CD4-positive, CD25-positive, alpha-beta regulatory T cell (primary cell): ENCODE data around the gene TENM4. TPM values are rescaled to one million over a fixed set of nuclear protein-coding genes. Genes with fewer than 3 reads are reported as not detected.

Experiments
- ATAC-seq, 2 donors: fragments of 150-1000 bp; cut with Tn5 transposase; one replicate each; pipeline ENCODE4 v1.10.0; 2021; ENCODE audit warnings: low read depth in 2 of 2, moderate number of reproducible peaks in 2 of 2, moderate library complexity in 1 of 2
- DNase-seq, 3 donors: peaks; one replicate each; pipeline versions ENCODE4 v3.0.0 to v3.0.0-alpha.2; 2012 to 2022; ENCODE audit warnings: mixed read lengths in 1 of 3
- H3K27ac ChIP-seq: one replicate; pipeline ENCODE4 v1.7.0; 2013; ENCODE audit warnings: mild to moderate bottlenecking, low read length; ENCODE audit not compliant: insufficient read depth, poor library complexity, severe bottlenecking
- H3K27me3 ChIP-seq: one replicate; pipeline ENCODE4 v1.7.0; 2013; ENCODE audit warnings: low read length; ENCODE audit not compliant: control insufficient read depth, insufficient read depth
- H3K36me3 ChIP-seq: one replicate; pipeline ENCODE4 v1.7.0; 2013; ENCODE audit warnings: mild to moderate bottlenecking, low read length, moderate library complexity; ENCODE audit not compliant: control insufficient read depth, insufficient read depth
- H3K4me1 ChIP-seq: 2 replicates; pipeline ENCODE4 v1.7.0; 2013; ENCODE audit warnings: mild to moderate bottlenecking, low read length; ENCODE audit not compliant: insufficient read depth, control insufficient read depth, poor library complexity, severe bottlenecking
- H3K4me3 ChIP-seq: one replicate; pipeline ENCODE4 v1.7.0; 2013; ENCODE audit warnings: low read depth, mild to moderate bottlenecking, low read length, moderate library complexity
- H3K9me3 ChIP-seq, 2 experiments: 1 replicate in 1 of 2; 2 replicates in 1 of 2; pipeline ENCODE4 v1.7.0; 2013; ENCODE audit warnings: low read length in 2 of 2, mild to moderate bottlenecking in 1 of 2, moderate library complexity in 1 of 2; ENCODE audit not compliant: control insufficient read depth in 2 of 2
- H3K27ac Mint-ChIP-seq, 3 donors: one replicate each; pipeline ENCODE4 v1.8.0; 2020 to 2022; ENCODE audit warnings: mild to moderate bottlenecking in 3 of 3, mixed read lengths in 3 of 3, moderate library complexity in 2 of 3
- H3K27me3 Mint-ChIP-seq: one replicate; pipeline ENCODE4 v1.8.0; 2022; ENCODE audit warnings: mild to moderate bottlenecking, mixed read lengths
- H3K36me3 Mint-ChIP-seq: one replicate; pipeline ENCODE4 v1.8.0; 2020; ENCODE audit warnings: mixed read lengths
- H3K4me1 Mint-ChIP-seq, 4 donors: one replicate each; pipeline ENCODE4 v1.8.0; 2020 to 2022; ENCODE audit warnings: mixed read lengths in 4 of 4, mild to moderate bottlenecking in 1 of 4
- H3K4me3 Mint-ChIP-seq, 4 donors: one replicate each; pipeline ENCODE4 v1.8.0; 2020 to 2022; ENCODE audit warnings: mild to moderate bottlenecking in 4 of 4, mixed read lengths in 4 of 4, moderate library complexity in 3 of 4
- H3K9me3 Mint-ChIP-seq, 7 donors: one replicate each; pipeline ENCODE4 v1.8.0; 2020 to 2022; ENCODE audit warnings: mixed read lengths in 7 of 7, mild to moderate bottlenecking in 3 of 7, moderate library complexity in 2 of 7
- polyA plus RNA-seq, 4 donors: library from polyadenylated mRNA; unstranded; fragments of 300-500 nt; fragmentation: Illumina TruSeq; gene quantifications; one replicate each; pipeline ENCODE4 v1.2.3, GENCODE V29; 2021
- total RNA-seq: library from RNA; stranded (reverse); gene quantifications from one replicate; pipeline ENCODE4 v1.2.3, GENCODE V29; 2022

TENM4 gene
- total and polyA plus RNA-seq, 5 donors from 2014 or later = 0.02 TPM; not detected in 4

DNA sequence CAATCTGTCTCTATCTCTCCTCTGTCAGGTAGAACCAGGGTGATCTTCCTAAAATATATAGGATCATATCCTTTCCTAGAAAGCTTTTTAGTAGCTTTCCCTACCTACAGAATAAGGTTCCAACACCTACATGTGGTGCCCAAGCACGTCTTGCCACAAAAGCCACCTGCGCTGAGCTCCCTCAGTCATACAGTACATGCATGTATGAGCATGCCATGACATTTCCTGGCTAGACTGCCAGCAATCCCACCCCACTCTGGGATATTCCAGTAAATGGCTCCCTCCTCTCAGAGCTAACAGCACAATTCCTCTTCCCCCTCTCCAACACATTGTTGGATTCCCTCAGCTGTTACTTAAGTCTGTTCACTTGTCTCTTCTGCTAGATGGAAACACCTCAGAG lies 398.0 kb downstream of the TENM4 start:
- peaks cover 5% of the 10 kb centered on the region for H3K27me3 Mint-ChIP-seq
- no peak for ATAC-seq

DNA sequence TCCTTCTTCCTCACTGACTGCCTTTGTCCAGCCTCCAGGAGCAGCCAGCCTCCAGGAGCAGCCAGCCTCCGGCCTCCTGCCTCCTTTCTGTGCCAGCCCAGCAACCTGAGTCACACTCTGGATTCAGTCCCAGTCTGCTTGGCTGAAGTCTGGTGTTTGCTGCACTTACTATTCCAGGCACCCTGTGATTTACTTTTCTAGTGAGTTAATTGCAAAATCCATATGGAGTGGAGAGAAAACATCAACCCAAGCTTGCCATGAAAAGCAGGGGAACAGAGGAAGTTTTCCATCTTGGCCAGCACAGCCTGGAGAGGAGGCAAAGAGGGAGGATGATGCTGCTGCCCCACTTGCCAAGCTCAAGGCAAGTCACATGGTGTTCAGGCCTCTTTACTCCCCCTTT lies 400.5 kb downstream of the TENM4 start:
- Histone ChIP-seq H3K9me3 (no peaks in the 10 kb centered on the region), H3K27me3 (no peaks in the 10 kb centered on the region), H3K4me3 (no peak overlapping the region), H3K36me3 (no peaks in the 10 kb centered on the region), H3K27ac (no peak overlapping the region), H3K4me1 (no peaks in the 10 kb centered on the region)
- DNase-seq (no peak), ATAC-seq (no peak)
- H3K27me3 Mint-ChIP-seq = peaks cover 5% of the 10 kb centered on the region
- no peak overlapping the region for H3K4me3 Mint-ChIP-seq
- no peaks in the 10 kb centered on the region for H3K4me1 Mint-ChIP-seq
- peaks cover 0 to 6% (median 0%) of the 10 kb centered on the region in 7 donors for H3K9me3 Mint-ChIP-seq
- H3K36me3 Mint-ChIP-seq = no peaks in the 10 kb centered on the region
- no peak overlapping the region for H3K27ac Mint-ChIP-seq

More for the DNA sequence above, 398.0 kb downstream of the TENM4 start:
- DNase-seq = no peak
- H3K4me1 ChIP-seq = no peaks in the 10 kb centered on the region
- H3K27ac ChIP-seq = no peak overlapping the region
- Mint-ChIP-seq H3K4me3 (no peak overlapping the region), H3K27ac (no peak overlapping the region), H3K9me3 (peaks cover 0 to 4% (median 0%) of the 10 kb centered on the region in 7 donors), H3K4me1 (no peaks in the 10 kb centered on the region), H3K36me3 (no peaks in the 10 kb centered on the region)
- no peak overlapping the region for H3K4me3 ChIP-seq
- H3K36me3 ChIP-seq = no peaks in the 10 kb centered on the region
- no peaks in the 10 kb centered on the region for H3K9me3 ChIP-seq
- H3K27me3 ChIP-seq = no peaks in the 10 kb centered on the region

DNA sequence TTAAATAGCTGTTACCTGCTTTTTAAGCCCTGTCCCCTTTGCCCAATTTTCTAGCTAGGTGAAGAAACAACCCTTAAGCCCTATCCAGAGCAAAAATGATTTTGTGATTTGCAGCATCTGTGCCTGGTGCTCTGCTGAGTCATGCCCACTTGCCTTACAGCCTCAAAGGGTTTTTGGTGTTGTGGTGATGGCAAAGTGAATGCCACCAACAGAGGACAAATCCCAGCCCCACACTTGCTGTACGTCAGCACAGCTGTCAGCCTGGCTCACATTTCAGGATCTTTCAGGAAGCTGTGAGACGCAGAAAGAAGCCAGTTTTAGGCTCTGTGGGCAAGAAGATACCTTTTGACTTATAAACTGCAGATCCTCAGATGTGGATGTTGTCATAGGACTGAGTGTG lies 401.7 kb downstream of the TENM4 start:
- Mint-ChIP-seq H3K27ac (no peak overlapping the region), H3K9me3 (peaks cover 0 to 6% (median 0%) of the 10 kb centered on the region in 7 donors), H3K27me3 (peaks cover 5% of the 10 kb centered on the region), H3K4me3 (no peak overlapping the region), H3K4me1 (no peaks in the 10 kb centered on the region), H3K36me3 (no peaks in the 10 kb centered on the region)
- no peak overlapping the region for H3K27ac ChIP-seq
- no peak for ATAC-seq
- DNase-seq = no peak
- no peaks in the 10 kb centered on the region for H3K36me3 ChIP-seq
- no peaks in the 10 kb centered on the region for H3K27me3 ChIP-seq
- H3K4me1 ChIP-seq = no peaks in the 10 kb centered on the region
- no peak overlapping the region for H3K4me3 ChIP-seq
- H3K9me3 ChIP-seq = no peaks in the 10 kb centered on the region

DNA sequence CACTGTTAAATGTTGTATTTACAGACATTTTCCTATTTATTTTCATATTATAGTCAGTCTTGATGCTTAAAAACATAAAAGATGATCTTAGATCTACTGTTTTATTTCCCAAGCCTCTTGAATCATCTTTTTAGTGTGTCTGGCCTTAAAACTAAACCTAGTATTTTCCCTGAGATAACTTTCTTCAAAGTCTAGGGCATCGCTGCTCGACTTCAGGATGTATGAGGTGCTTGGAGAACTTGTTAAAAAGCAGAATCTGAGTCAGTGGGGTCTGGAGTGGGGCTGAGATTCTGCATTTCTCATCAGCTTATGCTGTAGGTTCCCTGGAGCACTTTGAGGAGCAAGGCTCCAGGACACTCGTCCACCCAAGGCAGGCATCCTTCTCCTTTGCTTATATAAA lies 404.9 kb downstream of the TENM4 start:
- H3K27me3 Mint-ChIP-seq = peaks cover under 1% of the 10 kb centered on the region
- H3K36me3 Mint-ChIP-seq = no peaks in the 10 kb centered on the region
- H3K27me3 ChIP-seq = peaks cover 1% of the 10 kb centered on the region
- H3K27ac Mint-ChIP-seq = no peak overlapping the region
- no peaks in the 10 kb centered on the region for H3K36me3 ChIP-seq
- ATAC-seq (no peak), DNase-seq (no peak)
- no peaks in the 10 kb centered on the region for H3K4me1 ChIP-seq
- H3K9me3 ChIP-seq = no peaks in the 10 kb centered on the region
- H3K4me3 ChIP-seq = no peak overlapping the region
- no peak overlapping the region for H3K4me3 Mint-ChIP-seq
- H3K4me1 Mint-ChIP-seq = no peaks in the 10 kb centered on the region
- H3K9me3 Mint-ChIP-seq = peaks cover 0 to 4% (median 0%) of the 10 kb centered on the region in 7 donors
- H3K27ac ChIP-seq = no peak overlapping the region

DNA sequence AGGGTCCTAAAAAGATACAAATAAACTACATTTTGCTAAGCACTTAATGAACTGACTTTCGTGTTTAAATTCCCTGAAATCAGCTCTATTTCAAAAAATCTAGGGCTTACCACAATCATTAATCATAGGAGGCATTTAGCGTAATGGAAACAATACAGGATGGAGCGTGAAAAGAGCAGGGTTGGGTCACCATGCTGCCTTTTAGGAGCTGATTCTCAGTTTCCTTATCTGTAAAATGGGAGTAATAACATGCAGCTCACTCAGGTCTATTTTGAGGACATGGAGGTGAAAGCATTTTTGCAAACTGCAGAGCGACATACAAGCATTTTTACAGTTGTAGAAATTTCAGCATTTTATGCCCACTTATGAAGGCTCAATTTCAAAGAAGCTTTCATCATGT lies 407.0 kb downstream of the TENM4 start:
- DNase-seq (no peak), ATAC-seq (no peak)
- Histone ChIP-seq H3K27ac (no peak overlapping the region), H3K9me3 (no peaks in the 10 kb centered on the region), H3K4me1 (no peaks in the 10 kb centered on the region), H3K27me3 (peaks cover 1% of the 10 kb centered on the region), H3K4me3 (no peak overlapping the region), H3K36me3 (no peaks in the 10 kb centered on the region)
- no peaks in the 10 kb centered on the region for H3K4me1 Mint-ChIP-seq
- H3K36me3 Mint-ChIP-seq = no peaks in the 10 kb centered on the region
- peaks cover 8% of the 10 kb centered on the region for H3K27me3 Mint-ChIP-seq
- no peak overlapping the region for H3K27ac Mint-ChIP-seq
- peaks cover 0 to 5% (median 0%) of the 10 kb centered on the region in 7 donors for H3K9me3 Mint-ChIP-seq
- no peak overlapping the region for H3K4me3 Mint-ChIP-seq

DNA sequence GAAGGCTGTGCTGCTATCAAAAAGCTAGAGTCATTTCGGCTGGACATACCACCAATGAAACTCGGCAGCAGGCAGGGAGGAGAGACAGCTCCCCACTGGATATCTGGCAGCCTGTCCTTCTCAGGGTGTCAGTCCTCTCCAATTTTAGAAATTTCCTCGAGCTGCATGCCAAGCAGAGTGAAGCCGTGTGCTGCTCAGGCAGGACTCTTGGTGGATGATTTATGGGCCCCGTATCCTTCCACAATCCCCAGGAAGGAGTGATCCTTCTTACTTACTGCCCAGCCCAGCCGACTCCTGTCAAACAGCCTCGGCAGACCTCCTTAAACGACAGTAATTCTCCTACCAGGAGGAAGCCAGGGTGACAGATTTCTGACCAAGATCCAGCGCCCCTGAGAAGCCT lies 410.4 kb downstream of the TENM4 start:
- no peak for DNase-seq
- H3K9me3 Mint-ChIP-seq = peaks cover 0 to 4% (median 2%) of the 10 kb centered on the region in 7 donors
- H3K27ac Mint-ChIP-seq = no peak overlapping the region
- no peaks in the 10 kb centered on the region for H3K9me3 ChIP-seq
- no peak for ATAC-seq
- H3K4me1 Mint-ChIP-seq = peaks cover 0 to 2% (median 0%) of the 10 kb centered on the region in 4 donors
- no peak overlapping the region for H3K4me3 ChIP-seq
- no peaks in the 10 kb centered on the region for H3K4me1 ChIP-seq
- H3K27ac ChIP-seq = no peak overlapping the region
- H3K27me3 Mint-ChIP-seq = peaks cover 16% of the 10 kb centered on the region
- H3K36me3 ChIP-seq = no peaks in the 10 kb centered on the region
- no peaks in the 10 kb centered on the region for H3K36me3 Mint-ChIP-seq
- peaks cover 3% of the 10 kb centered on the region for H3K27me3 ChIP-seq
- no peak overlapping the region for H3K4me3 Mint-ChIP-seq

DNA sequence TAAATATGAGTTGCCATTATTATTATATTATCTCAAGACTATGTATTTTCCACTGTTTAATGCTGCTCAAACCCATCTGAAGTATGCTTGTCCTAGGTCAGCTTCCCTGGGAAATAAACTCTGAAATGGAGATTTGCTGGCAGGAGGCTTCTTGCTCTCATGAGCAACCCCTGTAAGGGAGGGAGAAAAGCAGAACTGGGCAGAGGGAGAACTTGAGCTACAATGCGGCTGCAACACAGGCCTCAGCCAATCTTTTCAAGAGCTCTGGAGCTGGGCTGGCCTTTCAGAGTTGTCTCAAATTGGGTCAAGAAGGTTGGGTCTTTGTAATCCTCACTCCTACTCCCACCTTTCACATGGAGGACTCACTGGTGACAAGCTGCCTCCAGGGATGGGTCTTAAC lies 412.6 kb downstream of the TENM4 start:
- H3K4me1 Mint-ChIP-seq = peaks cover 0 to 2% (median 0%) of the 10 kb centered on the region in 4 donors

DNA sequence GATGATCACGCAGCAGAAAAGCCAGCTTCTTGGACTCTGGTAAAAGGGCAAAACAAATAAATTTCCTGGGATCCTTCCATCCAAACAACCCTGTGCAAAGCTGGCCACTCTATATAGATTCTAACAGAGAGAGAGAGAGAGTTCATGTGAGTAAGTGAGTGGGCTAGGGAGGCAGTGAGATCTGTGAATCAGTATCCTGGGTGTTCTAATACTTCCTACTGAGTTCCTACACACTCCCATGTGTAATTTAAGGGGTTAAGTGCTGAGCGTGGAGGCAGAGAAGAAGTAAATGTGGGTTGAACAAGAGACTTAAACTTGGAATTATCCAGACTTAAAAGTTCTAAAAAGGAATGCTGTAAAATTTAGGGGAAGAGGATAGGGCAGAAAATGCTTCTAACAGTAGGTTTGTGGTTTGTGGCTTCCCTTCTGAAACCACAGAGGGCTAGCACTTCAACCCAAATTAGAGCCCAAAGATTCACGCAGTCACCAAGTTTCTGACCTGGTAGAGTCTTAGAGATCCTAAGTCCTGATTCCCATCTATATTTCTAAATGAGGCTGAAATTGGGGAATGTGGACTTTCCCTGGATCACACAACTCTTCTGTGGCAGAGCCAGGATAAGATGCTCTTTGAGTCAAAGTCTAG lies 413.9 kb downstream of the TENM4 start:
- ATAC-seq (no peak), DNase-seq (peak in 1 of 3 donors; percentile 3)
- H3K4me1 ChIP-seq = no peaks in the 10 kb centered on the region
- no peaks in the 10 kb centered on the region for H3K36me3 Mint-ChIP-seq
- H3K4me1 Mint-ChIP-seq = peaks cover 0 to 2% (median 0%) of the 10 kb centered on the region in 4 donors
- H3K9me3 ChIP-seq = no peaks in the 10 kb centered on the region
- no peak overlapping the region for H3K4me3 ChIP-seq
- peaks cover 0 to 4% (median 2%) of the 10 kb centered on the region in 7 donors for H3K9me3 Mint-ChIP-seq
- H3K27ac Mint-ChIP-seq = no peak overlapping the region
- H3K27me3 ChIP-seq = peaks cover 2% of the 10 kb centered on the region
- no peaks in the 10 kb centered on the region for H3K36me3 ChIP-seq
- peaks cover 16% of the 10 kb centered on the region for H3K27me3 Mint-ChIP-seq
- no peak overlapping the region for H3K27ac ChIP-seq
- no peak overlapping the region for H3K4me3 Mint-ChIP-seq

More for the DNA sequence above, 412.6 kb downstream of the TENM4 start:
- H3K9me3 Mint-ChIP-seq = peaks cover 0 to 4% (median 2%) of the 10 kb centered on the region in 7 donors
- Histone ChIP-seq H3K36me3 (no peaks in the 10 kb centered on the region), H3K27ac (no peak overlapping the region), H3K9me3 (no peaks in the 10 kb centered on the region), H3K27me3 (peaks cover 2% of the 10 kb centered on the region), H3K4me1 (no peaks in the 10 kb centered on the region), H3K4me3 (no peak overlapping the region)
- peaks cover 16% of the 10 kb centered on the region for H3K27me3 Mint-ChIP-seq
- no peaks in the 10 kb centered on the region for H3K36me3 Mint-ChIP-seq
- DNase-seq (no peak), ATAC-seq (no peak)
- no peak overlapping the region for H3K4me3 Mint-ChIP-seq
- H3K27ac Mint-ChIP-seq = no peak overlapping the region
